K562 treated with DMSO at 1 percent for 48 hours (cell line): Measurements from ENCODE around the gene TRPT1. TPM values are rescaled to one million over a fixed set of nuclear protein-coding genes. Genes with fewer than 3 reads are reported as not detected.

Experiments
- total RNA-seq: library from RNA; unstranded; fragments of 300-600 nt; gene quantifications from 2 replicates; pipeline ENCODE4 v1.2.3, GENCODE V29; 2022; ENCODE audit warnings: low replicate concordance; ENCODE audit errors: extremely low read depth

TRPT1 gene
- total RNA-seq = not detected in 2 replicates

DNA sequence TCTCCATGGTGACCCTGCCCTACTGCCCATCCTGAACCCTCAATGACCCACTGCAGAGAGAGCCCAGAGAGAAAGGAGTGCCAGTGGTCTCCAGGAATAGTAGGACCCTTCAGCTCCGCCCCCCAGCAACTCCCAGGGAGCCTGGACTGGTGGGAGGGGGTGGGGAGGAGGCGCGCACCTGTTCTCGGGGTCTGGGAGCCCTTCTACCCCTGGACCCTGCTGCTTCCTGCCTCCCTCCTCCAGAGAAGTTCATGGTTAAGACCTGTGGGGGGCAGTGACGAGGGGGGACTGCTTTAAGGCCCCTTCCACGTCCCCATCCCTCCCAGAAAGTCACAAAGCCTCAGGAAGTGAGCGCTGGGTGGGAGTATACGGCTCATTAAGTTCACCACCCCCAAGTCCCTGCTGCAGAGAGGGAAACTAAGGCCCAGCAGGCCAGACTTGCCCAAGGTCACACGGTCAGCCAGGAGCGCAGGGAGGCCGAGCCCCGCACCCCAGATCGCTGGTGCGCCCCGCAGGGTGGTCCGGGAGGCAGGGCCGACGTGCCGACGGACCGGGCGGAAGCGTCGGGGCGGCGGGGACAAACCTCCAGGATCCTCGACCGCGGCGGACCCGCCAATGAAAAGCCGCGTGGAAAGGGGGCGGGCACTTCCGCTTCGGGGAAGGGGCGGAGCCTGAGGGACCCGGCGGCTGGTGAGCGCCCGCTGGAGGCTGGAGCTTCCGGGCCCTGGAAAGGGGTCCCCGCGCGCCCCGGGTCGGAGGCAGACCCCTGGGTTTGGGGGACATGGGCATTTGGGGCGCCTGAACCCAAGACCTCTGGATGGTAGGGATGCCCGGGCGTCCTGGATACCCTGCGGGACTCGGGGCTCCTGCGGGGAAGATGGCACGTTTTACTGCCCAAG, at the start of gene TRPT1, which contains the start of gene NUDT22:
TSS of gene TRPT1 (minus strand) at position 579 of the 899 bp plus-strand sequence. CDS start at position 253, 326 bp downstream.
TSS of gene NUDT22 (plus strand) at position 667 of the 899 bp plus-strand sequence. CDS start 379 bp downstream, outside the sequence.

GRCh38 chr11:64251016-64251752, 25.2 kb upstream of the TRPT1 start, which contains the start of gene PLCB3:
TSS of gene PLCB3 (plus strand) at chr11:64251530. CDS start at chr11:64251650, 120 bp downstream.

GRCh38 chr11:64246871-64247728, 21.1 kb upstream of the TRPT1 start, which contains the start of gene PPP1R14B:
TSS of gene PPP1R14B (minus strand) at chr11:64246943. CDS start at chr11:64246673, 270 bp downstream.

DNA sequence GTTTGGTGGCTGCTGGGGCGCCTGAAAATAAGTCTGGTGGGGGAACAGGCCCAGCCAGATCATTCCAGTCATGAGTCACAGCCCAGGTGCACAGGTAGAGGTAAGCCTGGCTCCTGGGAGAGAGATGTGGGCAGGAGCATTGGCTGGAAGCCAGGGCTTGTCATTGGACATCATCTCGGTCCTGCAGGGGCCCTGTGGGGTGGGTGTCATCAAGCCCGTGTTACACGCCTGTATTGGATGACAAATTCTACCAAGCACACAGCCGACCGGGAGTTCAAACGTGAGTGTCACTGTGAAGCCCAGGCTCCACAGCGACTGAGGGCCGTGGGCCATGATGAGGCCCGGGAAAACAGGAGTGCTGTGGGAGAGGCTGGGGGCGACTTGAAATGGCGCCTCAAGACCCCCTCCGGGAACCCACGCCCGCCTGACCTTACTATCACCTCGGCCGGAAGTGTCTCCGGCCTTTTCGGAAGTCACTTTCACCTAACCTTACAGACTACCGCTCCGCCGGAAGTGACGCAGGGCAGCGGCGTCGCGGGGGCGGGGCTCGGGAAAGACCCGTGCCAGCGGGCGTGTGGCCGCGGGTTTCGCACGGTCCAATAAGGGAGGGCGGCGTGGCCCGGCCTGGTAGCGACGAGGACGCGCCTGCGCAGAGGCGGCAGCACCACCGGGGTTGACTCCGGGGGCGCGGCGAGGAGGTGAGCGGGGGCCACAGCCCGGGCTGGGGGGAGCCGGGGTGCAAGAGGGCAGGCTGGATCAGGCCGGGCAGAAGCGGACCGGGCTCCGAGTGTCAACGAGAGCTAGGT, 14.7 kb upstream of the TRPT1 start, which contains the start of gene FKBP2:
TSS of gene FKBP2 (plus strand) at position 661 of the 806 bp plus-strand sequence. CDS start 1,293 bp downstream, outside the sequence.

DNA sequence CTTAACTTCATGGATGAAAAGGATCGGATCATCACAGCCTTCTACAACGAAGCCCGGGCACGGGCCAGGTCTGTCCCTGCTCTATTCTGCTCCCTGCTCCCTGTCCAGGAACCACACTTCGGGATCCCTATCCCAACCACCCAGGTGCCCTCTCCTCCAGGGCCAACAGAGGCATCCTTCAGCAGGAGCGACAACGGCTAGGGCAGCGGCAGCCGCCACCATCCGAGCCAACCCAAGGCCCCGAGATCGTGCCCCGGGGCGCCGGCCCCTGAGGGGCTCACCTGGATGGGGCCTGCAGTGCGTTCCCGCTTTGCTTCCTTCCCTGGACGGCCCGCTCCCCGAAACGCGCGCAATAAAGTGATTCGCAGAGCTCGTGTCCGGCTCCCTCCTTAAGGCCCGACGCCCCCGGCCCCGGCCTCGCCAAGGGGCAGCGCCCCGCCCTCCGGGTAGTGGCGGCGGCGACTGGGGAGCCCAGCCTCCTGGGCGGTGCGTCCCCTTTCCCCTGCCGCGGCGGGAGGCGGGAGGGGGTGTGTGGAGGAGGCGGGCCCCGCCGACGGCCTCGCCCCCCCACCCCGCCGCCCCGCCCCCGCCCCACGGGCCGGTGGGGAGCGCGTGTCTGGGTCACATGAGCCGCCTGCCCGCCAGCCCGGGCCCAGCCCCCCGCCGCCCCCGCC, 8.1 kb upstream of the TRPT1 start, which contains the start of gene VEGFB:
TSS of gene VEGFB (plus strand) at position 672 of the 674 bp plus-strand sequence. CDS start 250 bp downstream, outside the sequence.

GRCh38 chr11:64230171-64230984, 4.4 kb upstream of the TRPT1 start, which contains the start of gene DNAJC4:
TSS of gene DNAJC4 (plus strand) at chr11:64230548. CDS start at chr11:64230855, 307 bp downstream.

GRCh38 chr11:64206457-64207255, 19.3 kb downstream of the TRPT1 start, which contains the start of gene FERMT3:
TSS of gene FERMT3 (plus strand) at chr11:64206721. CDS start at chr11:64207365, 644 bp downstream.

DNA sequence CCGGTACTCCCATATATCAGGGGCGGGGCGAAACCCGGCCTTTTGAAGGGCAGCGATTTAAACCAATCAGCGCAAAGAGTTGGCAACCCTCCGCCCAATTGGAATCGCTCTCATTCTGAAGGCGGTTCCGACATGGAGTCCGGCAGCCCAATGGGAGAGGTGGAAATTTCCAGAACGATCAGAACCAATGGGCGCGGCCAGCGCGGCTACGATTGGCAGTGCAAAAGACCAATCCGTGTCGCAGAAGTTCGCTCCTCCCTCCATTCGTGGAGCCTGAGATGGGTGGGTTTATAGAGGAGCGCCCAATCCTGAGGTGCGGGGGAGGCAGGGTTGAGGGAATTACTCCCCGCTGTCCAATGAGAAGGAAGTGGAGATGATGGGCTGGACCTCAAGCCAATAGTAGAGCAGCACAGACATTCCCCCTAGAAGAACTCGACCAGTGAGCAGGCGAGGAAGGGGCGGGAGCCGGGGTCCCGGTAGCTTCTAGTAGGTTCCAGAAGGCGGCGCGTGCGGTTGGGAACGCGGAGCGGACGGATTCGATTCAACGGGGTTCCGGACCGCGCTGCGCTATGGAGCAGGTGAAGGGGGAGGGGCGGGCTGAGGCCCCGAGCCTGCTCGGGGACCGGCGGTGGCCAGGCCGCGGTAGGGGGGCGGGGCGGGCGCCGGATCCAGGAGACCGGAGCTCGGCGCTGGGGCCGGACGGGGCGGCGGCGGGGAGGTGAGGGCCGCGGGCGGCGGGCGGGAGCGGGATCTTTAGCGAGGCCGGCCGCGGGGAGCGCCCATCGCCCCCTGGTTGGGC, 40.1 kb downstream of the TRPT1 start, which contains the start of gene STIP1:
TSS of gene STIP1 (plus strand) at position 479 of the 799 bp plus-strand sequence. CDS start at position 570, 91 bp downstream.

Other genes starting within 250 kb of the TRPT1 start
- not detected in 2 replicates for gene OTUB1, start 239.7 kb downstream of the TRPT1 start, total RNA-seq
- not detected in 2 replicates for gene FLRT1, start 190.3 kb downstream of the TRPT1 start, total RNA-seq
- not detected in 2 replicates for gene MACROD1, start 60.1 kb downstream of the TRPT1 start, total RNA-seq
- not detected in 2 replicates for gene STIP1, start 40.0 kb downstream of the TRPT1 start, total RNA-seq
- not detected in 2 replicates for gene FERMT3, start 19.5 kb downstream of the TRPT1 start, total RNA-seq
- not detected in 2 replicates for gene NUDT22, start 88 bp upstream of the TRPT1 start, total RNA-seq
- not detected in 2 replicates for gene DNAJC4, start 4.4 kb upstream of the TRPT1 start, total RNA-seq
- gene VEGFB, start 8.4 kb upstream of the TRPT1 start, total RNA-seq = not detected in 2 replicates
- not detected in 2 replicates for gene FKBP2, start 14.9 kb upstream of the TRPT1 start, total RNA-seq
- not detected in 2 replicates for gene PPP1R14B, start 20.8 kb upstream of the TRPT1 start, total RNA-seq
- gene PLCB3, start 25.3 kb upstream of the TRPT1 start, total RNA-seq = not detected in 2 replicates
- gene BAD, start 58.5 kb upstream of the TRPT1 start, total RNA-seq = not detected in 2 replicates
- gene GPR137, start 59.7 kb upstream of the TRPT1 start, total RNA-seq = not detected in 2 replicates
- not detected in 2 replicates for gene KCNK4, start 65.1 kb upstream of the TRPT1 start, total RNA-seq
- gene CATSPERZ, start 74.2 kb upstream of the TRPT1 start, total RNA-seq = not detected in 2 replicates
- 647 TPM in 1 of 2 replicates, not detected in the other for gene ESRRA, start 79.3 kb upstream of the TRPT1 start, total RNA-seq
- gene TRMT112, start 91.4 kb upstream of the TRPT1 start, total RNA-seq = 1,561 TPM in 1 of 2 replicates, not detected in the other
- not detected in 2 replicates for gene PRDX5, start 91.9 kb upstream of the TRPT1 start, total RNA-seq
- not detected in 2 replicates for gene CCDC88B, start 114.0 kb upstream of the TRPT1 start, total RNA-seq
- gene RPS6KA4, start 133.0 kb upstream of the TRPT1 start, total RNA-seq = not detected in 2 replicates